Activated CD8-positive, alpha-beta memory T cell treated with anti-CD3 and anti-CD28 coated beads for 4 hours (primary cell): ENCODE data around the gene TNRC6B.

Source experiments
- DNase-seq, 2 donors: peaks; one replicate each; pipeline ENCODE4 v3.0.0-alpha.2; 2020; ENCODE audit warnings: low read depth in 2 of 2

Gene TNRC6B

DNA sequence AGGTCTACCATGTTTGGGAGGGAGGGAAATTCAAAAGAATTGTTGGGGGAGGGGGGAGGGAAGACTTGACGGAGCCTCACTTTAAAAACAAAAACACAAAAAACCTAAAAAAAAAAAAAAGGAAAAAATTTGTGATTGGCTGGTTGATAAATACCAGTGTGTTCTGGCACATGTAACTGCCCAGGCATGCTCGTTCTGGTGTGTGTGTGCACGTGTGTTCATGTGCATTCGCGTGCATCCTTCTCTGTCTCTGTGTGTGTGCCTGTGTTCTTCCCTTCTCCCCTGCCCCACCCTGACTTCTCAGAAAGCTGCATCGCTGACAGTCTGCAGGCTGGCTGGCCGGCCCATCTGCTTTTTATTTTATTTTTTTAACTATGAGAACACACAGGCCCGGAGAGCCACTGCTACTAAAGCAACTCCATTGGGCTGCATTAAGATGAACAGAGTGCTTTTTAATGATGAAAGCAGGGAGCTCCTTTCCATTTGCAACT lies 146.0 kb downstream of the TNRC6B start:
- no peak for DNase-seq

DNA sequence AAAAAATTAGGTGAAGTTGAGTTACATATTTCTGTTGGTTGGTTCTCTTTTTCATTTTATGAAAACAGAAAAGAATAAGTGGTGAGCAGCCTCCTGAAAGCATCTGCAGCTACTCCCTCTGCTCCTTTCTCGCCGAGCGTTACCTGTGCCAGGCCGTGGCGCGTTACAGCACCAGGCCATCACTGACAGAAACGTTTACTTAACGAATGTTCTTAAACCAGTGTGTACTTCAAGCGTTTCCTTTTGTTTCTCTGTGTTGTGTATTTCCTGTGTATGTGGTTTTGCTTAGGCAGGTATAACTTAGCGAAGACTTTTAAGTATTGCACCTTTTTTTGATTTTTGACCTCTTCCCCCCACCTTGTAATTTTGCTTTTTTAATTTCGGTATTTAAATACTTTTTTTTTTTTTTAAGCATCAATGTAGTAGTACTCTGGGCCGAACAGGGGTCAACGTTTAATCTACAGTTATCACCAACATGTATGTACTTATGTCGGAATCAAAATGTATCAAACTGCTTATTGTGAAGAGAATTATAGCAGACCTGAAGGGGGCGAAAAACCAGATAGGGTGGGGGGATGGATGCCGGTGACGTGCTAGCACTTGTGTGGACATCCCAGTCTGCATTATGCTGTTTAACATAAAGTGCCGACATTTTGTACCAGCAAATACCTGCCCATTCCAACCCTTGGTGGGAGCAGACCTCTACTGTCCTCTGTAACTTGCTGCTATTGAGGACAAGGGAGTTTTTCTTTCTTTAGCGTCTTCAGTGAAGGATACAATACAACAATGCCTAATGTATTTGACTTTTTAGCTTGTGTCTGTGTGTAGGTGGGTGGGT lies 147.0 kb downstream of the TNRC6B start:
- DNase-seq, result no peak

DNA sequence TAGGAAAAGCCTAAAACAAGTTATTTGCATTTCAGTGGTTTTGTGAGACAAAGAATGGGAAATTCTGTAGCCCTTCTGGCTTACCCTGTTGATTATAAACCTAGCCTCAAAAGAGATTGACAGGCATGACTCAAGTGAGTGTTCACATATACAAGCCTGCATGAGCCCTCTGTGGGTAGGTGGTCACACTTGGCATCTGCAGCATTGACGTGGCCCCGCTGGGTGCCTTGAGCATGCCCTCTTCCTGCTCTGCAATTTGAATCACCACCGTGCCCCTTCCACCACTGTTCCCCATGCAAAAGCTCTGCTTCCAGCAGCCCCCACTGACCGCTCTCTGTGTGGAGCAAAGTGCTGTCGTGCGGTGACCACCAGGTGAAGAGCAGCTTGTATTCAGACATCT lies 147.6 kb downstream of the TNRC6B start:
- DNase-seq, result peak; percentile 32 to 66

DNA sequence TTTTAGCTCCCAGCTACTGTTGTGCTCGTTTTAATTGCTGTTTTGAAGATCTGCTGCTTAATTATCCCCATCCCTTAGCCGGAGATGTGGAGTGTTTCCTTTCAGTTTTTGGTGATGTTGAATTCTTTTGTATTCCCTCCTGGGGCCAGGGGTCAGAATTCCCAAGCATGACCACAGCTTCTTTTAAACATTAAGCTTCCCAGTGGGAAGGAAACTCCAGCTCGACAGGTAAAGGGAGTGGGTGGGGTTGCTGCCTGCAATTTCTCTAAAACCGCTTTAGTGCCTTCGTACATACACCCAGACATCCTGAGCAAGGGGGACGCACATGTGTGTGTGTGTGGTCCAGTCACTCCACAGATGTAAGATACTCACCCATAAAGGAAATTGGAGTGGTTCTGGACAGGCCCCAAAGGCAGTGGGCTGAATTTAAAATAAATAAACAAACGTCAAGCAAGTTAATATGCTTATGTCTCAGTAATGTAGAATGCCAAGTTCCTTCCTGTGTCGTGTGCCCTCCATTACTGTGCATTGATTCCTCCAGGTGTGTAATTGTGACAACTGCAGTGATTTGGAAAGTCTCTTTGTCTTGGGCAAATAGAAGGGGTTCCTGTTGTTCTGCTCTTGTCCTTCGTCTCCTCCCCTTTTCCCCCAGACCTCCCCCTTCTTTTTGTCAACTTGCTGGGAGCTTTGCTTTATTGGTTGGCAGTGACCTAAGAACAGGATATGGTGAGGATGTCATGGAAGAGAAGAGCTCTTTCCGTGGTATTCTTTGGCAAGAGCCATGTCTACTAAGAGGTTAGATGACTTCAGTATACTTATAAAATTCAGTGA lies 149.4 kb downstream of the TNRC6B start:
- no peak for DNase-seq

DNA sequence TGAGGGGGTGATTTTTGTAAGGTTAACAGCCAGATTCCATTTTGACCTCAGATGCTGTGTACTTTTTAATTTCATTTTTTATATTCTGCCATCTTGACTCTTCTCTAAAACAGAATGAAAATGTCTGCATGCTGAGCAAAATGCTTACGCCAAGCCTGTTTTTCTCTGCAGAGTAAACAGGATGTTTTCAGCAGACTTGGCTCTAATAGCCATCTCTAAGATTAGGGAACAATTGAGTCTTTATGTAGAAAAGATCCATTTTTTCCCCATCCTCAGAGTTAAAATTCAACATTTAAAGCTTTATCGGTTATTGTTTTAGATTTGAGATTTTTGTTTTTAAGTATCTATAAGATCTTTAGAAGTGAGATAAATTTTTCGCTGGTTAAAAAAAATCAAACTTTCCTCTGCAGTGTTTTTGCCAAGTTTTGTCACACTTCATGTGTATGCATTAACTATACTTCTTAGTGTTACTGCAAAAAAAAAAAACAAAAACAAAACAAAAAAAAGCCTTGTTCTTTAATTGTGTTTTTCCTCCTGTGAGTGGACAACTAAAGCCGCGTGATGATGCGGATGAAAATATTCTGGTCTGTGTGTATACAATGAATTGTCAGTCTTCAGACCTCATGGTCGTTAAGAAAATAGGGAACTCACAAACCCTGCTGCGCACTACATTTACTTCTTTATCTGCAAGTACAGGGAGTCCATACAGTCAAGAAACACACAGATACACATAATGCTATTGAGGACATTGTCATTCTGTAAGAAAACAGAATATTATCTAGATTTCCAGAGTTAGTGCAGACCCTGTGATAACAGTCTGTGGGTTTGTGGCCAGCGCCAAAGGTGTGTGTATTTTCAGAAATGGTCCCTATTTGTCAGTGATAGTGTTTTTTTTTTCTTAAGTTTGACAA lies 151.1 kb downstream of the TNRC6B start:
- DNase-seq, result no peak

DNA sequence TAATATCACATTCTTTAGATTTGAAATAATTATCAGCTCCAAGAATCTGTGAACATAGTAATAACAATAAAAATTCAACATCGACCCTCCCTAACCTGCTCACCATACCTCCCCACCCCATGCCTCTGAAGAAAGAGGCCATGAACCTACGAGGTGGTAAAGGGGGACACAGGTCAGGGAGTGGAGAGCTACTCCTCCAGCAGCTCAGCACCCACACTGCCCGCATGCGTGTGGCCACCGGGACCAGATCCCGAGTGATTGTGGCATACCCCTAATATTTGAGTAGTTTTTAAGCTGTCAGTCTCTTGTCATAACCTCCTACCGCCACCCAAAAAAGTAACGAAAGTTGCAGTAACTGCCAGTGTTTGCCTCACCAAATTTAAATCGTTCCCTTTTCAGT lies 151.7 kb downstream of the TNRC6B start:
- DNase-seq, result no peak

DNA sequence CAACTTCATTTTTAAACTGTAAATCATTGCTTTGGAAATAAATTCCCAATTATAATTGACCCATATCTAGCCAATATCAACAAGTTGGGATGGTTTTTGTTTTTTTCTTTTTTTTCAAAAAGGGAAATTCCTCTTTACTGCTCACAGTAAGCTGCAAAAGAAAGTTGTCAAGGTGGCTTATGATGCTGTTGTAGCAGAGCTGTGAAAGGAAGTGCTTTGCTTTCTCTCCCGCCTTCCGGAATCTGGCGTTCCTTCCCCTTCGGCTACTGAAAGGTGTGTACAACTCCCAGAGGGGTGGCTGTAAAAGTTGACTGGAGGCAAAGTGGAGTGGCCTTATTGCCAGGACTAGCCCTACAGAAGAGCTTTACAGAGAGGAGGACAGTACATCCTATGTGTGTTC lies 152.4 kb downstream of the TNRC6B start:
- DNase-seq, result no peak

DNA sequence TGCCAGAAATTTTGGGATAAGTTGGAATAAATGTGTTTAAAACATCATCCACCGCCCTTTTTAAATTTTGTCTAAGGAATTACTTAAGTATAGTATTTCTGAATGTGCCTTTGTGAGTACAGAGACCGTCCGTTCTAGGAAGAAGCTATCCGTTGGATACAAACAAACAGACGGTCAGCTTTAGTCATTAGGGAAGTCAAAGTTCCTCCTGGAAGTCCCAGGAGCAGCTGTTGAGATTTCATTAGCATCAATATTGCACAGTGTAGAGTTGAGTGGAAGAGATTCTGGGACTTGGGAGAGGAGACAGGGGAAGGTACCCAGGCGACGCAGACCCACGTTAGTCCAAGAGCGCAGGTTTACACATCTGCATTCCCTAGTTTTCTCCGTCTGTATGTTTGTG lies 152.9 kb downstream of the TNRC6B start:
- no peak for DNase-seq

DNA sequence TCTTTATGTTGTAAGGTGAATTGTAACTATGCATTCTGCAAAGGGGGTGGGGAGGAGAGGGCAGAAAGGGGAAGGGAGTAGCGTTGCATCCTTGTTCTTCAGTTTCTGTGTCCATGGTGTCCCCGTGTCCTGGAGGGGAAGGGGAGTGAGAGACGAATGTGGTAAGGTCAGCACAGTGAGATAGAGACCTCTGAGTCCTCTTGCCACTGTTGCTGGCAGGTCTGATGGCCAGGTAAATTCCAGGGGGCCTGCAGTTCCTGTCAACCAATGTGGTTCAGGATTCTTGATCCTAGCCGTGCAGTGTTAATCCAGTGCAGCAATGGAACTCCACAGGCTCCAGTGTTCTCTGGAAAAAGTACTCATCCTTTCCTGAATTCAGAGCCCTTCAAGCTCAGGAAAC lies 154.0 kb downstream of the TNRC6B start:
- DNase-seq, result no peak

DNA sequence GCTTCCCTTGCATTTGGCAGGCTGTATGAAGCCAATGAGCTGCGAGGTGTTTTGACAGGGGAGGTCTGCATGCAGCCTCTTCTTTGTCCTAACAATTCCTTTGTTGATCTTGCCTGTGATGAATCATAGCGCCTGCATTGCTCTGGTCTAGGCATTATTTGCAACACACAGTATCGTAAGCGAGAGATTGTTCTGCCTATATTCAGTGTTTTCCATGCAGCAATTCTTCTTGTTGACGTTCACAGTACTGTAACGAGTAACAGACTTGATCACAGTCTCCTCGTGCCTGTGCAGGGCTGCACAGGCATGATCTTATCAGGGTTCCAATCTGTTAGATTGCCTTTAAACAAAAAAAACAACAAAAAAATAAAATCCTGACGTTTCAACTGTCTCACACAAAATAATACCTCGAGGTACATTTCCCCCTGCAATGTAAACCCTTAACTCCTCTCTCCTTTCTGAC lies 154.6 kb downstream of the TNRC6B start:
- DNase-seq, result no peak

DNA sequence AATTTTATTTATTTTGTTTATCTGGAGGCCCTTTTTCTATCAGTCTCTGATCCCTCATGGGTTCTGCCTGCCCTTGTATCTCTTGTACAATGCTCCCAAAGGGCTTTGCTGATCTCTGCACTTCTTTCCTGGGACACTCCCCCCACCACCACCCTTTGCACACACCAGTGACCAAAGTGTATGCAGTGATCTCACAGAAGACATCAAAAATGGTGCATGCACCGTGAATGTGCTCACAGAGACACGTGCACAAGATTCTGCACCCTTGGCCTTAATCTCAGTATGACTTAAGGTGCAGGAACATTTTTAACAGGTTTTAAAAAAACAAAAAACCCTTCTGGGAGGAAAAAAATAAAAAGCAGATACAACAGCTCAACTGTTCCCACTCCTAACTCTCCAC lies 156.3 kb downstream of the TNRC6B start:
- DNase-seq, result no peak

DNA sequence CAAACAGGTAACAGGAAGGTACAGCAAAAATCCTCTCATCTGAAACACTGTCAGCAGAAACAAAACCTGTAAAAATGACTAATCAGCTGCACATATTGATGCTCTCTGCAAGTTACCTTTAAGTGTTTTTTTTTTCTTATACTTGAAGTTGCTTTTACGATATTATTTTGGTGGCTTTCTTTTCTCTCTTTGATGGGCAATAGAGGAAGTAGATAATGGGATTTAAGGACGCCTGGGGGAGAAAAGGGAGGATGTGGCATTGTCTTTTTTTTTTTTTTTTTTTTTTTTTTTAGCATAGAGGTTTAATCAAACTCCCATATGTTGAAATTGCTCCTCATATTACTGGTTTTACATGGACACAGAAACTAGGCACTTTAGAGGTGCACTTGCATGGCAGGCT lies 157.2 kb downstream of the TNRC6B start:
- DNase-seq, result no peak

DNA sequence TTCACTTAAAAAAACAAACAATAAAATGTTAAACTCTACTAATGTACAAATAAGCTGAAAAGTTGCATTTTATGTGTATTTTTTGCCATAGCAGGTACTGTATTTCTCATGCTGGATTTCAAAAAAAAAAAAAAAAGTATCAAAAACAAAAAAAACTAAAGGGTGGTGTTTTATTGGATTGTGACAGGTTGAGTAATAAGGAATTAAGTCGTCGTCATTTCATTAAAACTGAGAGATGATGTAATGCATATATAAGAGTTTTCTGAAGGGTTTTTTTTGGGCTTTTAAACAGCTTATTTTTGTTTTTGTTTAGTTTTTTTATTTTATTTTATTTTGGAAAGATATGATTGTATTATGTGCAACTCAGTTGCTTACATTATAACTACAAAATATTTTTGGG lies 157.6 kb downstream of the TNRC6B start:
- DNase-seq, result no peak

DNA sequence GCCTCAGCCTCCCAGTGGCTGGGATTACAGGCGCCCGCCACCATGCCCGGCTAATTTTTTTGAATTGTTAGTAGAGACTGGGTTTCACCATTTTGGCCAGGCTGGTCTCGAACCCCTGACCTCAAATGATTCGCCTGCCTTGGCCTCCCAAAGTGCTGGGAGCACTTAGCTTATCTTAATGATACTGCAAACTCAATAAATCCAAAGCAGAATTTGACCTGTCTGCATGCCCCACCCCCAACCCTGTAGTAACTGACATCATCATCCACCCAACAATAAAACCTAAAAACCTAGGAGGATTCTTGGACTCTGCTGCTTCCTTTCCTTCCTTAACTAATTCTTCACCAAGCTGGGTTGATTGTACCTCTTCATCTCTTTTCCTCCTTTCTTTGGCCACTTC lies 162.3 kb downstream of the TNRC6B start:
- DNase-seq, result no peak

DNA sequence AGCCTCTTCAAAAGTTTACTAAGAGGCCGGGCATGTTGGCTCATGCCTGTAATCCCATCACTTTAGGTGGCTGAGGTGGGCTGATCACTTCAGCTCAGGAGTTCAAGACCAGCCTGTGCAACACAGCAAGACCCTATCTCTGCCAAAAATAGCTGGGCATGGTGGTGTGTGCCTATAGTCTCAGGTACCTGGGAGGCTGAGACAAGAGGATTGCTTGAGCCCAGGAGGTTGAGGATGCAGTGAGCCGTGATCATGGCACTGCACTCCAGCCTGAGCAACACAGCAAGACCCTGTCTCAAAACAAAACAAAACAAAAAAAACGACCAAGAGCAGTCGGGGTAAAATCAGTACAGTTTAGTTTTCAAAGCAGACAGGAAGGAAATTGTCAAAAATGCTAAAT lies 163.9 kb downstream of the TNRC6B start:
- DNase-seq, result no peak

DNA sequence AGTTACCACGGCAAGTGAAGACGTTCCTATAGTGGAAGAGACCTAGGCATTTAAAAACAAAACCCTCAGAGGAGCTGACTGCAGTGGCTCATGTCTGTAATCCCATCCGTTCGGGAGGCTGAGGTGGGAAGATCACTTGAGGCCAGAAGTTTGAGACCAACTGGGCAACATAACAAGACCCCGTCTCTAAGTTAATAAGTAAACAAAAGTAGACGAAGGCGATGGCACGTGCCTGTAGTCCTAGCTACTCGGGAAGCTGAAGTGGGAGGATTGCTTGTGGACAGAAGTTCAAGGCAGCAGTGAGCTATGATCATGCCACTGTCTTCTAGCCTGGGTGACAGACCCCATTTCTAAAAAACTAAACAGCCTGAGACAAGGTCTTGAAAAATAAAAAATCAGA lies 164.8 kb downstream of the TNRC6B start:
- DNase-seq, result no peak

DNA sequence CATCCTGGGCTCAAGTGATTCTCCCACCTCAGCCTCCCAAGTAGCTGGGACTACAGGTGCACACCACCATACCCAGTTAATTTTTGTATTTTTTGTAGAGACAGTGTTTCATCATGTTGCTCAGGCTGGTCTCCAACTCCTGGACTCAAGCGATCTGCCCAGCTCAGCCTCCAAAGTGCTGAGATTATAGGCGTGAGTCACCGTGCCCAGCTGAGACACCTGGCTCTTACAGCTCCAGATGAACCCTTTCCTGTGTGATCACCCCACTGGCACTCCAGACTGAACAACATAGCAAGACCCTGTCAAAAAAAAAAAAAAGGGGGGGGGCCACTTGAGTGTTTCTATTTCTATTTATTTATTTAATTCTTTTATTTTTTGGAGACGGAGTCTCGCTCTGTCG lies 167.5 kb downstream of the TNRC6B start:
- no peak for DNase-seq

DNA sequence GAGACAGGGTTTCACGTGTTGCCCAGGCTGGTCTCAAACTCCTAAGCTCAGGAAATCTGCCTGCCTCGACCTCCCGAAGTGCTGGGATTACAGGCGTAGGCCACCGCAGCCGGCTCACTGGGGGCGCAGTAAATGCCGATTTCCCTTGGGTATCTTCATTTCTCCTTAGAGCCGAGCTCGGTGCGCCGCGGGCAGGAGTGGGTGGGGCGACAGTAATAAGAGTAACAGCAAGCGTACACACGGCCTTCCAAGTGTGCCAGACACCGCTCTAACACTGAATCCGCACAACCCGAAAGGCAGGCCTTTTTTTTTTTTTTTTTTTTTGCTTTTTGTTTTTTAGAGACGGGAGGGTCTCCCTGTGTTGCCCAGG lies 168.1 kb downstream of the TNRC6B start:
- DNase-seq, result peak in 1 of 2 donors; percentile 42

DNA sequence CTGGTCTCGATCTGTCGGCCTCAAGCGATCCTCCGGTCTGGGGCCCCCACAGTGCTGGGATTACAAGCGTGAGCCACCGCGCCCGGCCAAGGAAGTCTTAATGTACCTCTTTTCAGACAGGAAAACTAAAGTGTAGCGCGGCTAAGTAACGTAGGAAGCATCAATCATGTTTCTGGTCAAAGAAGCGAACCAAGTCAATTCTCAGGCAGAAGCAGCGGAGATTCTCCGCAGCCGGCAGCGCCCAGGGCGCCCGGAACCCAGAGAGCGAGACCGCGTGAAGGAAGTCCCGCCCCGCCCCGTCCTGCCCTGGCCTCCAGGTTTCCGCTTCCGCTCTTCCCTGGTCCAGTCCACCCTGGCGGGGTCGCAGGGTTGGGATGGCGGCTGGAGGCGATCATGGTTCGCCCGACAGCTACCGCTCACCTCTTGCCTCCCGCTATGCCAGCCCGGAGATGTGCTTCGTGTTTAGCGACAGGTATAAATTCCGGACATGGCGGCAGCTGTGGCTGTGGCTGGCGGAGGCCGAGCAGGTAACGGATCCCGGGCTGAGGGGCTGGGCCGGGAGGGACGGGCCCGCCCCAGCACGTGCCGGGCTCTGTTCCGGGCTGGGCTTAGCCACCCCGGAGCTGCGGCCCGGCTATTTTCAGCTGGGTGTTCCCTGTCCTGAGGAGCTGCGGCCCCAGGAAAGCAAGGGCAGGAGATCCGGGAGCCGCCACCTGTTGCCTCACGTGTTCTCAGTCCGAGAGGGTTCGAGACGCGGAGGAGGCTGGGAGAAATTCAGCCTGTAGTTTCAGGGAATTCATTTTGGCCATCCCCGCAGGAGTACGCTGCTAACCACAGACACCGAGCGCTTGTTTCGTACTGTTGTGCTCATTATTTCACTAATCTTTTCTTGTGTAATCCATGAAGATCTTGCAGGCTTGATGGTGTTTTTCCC lies 168.7 kb downstream of the TNRC6B start, which contains the start of gene ADSL:
Gene ADSL, plus strand, starts transcription at position 316 of the 934 bp plus-strand sequence. Its CDS starts 59 bp downstream, at position 375.
- DNase-seq, result peak; percentile 64 to 65

DNA sequence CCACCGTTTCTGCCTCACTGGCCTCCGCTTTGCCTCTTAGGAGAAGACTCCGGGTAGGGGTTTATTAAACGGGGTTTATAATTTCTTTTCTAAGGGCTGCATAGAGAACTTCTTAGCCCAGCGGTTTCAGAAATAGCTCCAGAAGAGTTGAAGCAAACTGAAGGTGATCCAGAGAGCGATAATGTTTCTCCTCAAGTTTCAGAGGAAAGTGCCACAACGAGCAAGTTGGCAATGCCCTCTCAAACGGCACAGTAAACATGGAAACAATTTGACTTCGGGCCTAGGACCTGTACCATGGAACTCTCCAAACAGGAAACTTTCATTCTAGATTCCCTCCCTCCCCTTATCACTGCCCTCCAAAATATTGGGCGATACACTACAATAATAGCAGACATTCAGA lies 169.6 kb downstream of the TNRC6B start:
- DNase-seq, result no peak
